Esophagus squamous epithelium (tissue), 5 donors: ENCODE data around the gene AKR1E2. TPM values are rescaled to one million over a fixed set of nuclear protein-coding genes. Genes with fewer than 3 reads are reported as not detected.
A peak's percentile ranks its signal among the peaks of the same experiment; 100 is the strongest.

Experiments
- DNase-seq: peaks from one replicate; lab custom pipeline; 2025; lab: John Stamatoyannopoulos, UW
- H3K27ac ChIP-seq, 4 donors: fragments of 200-600 bp; sonication (generic); one replicate each; pipeline ENCODE4 v1.5.1; 2016 to 2019; ENCODE audit warnings: mild to moderate bottlenecking in 1 of 4
- H3K27me3 ChIP-seq, 4 donors: fragments of 200-600 bp; sonication (generic); 1 replicate in 3 of 4; 2 replicates in 1 of 4; pipeline versions ENCODE4 v1.5.1 to v1.6.0; 2017 to 2021; ENCODE audit warnings: antibody characterized with exemption in 1 of 4
- H3K36me3 ChIP-seq, 3 donors: fragments of 200-600 bp; sonication (generic); one replicate each; pipeline ENCODE4 v1.5.1; 2016 to 2019
- H3K4me1 ChIP-seq, 3 donors: fragments of 200-600 bp; sonication (generic); one replicate each; pipeline ENCODE4 v1.5.1; 2017 to 2019
- H3K4me3 ChIP-seq, 4 donors: fragments of 200-600 bp; sonication (generic); 1 replicate in 3 of 4; 2 replicates in 1 of 4; pipeline ENCODE4 v1.5.1; 2016 to 2019; ENCODE audit warnings: mild to moderate bottlenecking in 2 of 4, moderate library complexity in 1 of 4
- H3K9me3 ChIP-seq, 3 donors: fragments of 200-600 bp; sonication (generic); one replicate each; pipeline ENCODE4 v1.5.1; 2016 to 2019
- POLR2A ChIP-seq, 4 donors: fragments of 450-650 bp; IDR thresholded peaks; one replicate each; pipeline ENCODE4 v1.6.1; 2017; ENCODE audit warnings: antibody characterized with exemption in 4 of 4, mild to moderate bottlenecking in 4 of 4, moderate library complexity in 3 of 4
- WGBS, 2 donors: methylation state at CpG; one replicate each; pipeline ENCODE4 v1.1.5; 2018; 5-methylcytosine and 5-hydroxymethylcytosine counted together
- intact Hi-C: fragments of 100-400 bp; cut with DNase I; formaldehyde crosslinking; loops from one replicate; pipeline ENCODE4 v1.15.0; 2022
- total RNA-seq, 4 donors: library from RNA; depleted of rRNA; stranded (reverse); fragments of >200 nt; gene quantifications; one replicate each; pipeline ENCODE4 v1.1.0, GENCODE V29; 2016
- TF ChIP-seq, protein P1 (sequence below), 6 experiments: fragments of 450-650 bp in 4 of 6; fragments of 200-600 bp in 2 of 6; sonication (generic) in 2 of 6; IDR thresholded peaks; one replicate each; pipeline ENCODE4 v1.5.1; 2016 to 2019; ENCODE audit warnings: antibody characterized with exemption in 6 of 6, mild to moderate bottlenecking in 4 of 6, moderate library complexity in 4 of 6
- donor health status: DM: yes; HTN: yes; CAD: no.

The AKR1E2 gene
- total RNA-seq, 4 donors from 2014 or later, result 1.7 to 23.1 (median 2.8) TPM; not detected in 1

DNA sequence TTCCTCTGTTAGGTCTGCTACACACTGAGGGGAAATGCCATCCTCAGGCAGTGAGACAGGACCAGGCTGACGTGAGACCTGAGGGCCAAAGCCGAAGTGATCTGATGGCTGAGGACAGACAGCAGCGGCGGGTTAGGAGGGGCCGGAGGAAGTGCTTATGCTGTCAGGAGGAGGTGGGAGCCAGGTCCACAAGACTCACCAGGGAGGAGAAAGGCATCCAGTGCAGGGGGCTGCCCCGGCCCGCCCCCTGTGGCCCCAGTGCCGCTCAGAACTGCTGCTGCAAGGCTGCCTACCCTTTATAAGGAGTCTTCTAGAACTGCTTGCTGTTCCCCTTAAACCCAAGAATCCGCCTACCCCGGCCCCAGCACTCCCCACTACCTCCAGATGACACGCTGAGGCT, 19.8 kb downstream of the AKR1E2 start:
- Histone ChIP-seq H3K9me3 (no peaks in the 10 kb centered on the region), H3K27me3 (no peaks in the 10 kb centered on the region), H3K27ac (no peak overlapping the region), H3K36me3 (peaks cover 0 to 34% (median 0%) of the 10 kb centered on the region in 3 donors), H3K4me3 (no peak overlapping the region), H3K4me1 (peaks cover 3 to 38% (median 22%) of the 10 kb centered on the region in 3 donors)
- no peak for TF ChIP-seq POLR2A (IDR thresholded peaks at IDR 0.05)
- TF ChIP-seq, protein P1, sequence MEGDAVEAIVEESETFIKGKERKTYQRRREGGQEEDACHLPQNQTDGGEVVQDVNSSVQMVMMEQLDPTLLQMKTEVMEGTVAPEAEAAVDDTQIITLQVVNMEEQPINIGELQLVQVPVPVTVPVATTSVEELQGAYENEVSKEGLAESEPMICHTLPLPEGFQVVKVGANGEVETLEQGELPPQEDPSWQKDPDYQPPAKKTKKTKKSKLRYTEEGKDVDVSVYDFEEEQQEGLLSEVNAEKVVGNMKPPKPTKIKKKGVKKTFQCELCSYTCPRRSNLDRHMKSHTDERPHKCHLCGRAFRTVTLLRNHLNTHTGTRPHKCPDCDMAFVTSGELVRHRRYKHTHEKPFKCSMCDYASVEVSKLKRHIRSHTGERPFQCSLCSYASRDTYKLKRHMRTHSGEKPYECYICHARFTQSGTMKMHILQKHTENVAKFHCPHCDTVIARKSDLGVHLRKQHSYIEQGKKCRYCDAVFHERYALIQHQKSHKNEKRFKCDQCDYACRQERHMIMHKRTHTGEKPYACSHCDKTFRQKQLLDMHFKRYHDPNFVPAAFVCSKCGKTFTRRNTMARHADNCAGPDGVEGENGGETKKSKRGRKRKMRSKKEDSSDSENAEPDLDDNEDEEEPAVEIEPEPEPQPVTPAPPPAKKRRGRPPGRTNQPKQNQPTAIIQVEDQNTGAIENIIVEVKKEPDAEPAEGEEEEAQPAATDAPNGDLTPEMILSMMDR (IDR thresholded peaks at IDR 0.05), result no peak
- intact Hi-C loops, result loop anchor here (10.0 kb wide), 1 partner anchor 589 kb away; no protein-coding TSS in a partner anchor
- 96 to 100% methylated on average over 3 to 5 of the region's 11 CpGs for WGBS, 2 donors
- DNase-seq, result no peak

DNA sequence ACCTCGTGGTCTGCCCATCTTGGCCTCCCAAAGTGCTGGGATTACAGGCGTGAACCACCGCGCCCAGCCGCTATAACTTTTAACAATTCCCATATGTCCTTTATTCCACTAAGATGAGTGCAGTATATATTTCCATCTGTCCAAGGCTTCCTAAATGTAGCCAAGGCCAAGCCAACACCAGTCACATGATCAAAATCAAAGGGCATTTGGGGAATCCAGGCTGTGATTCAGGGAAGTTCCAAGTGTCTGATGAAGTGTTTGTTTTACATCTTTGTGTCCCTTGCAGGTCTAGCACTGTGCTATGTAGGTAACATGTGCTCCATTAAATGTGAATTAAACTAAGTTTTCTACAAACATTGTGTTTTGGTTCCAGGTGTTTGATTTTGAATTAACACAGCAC, 20.8 kb downstream of the AKR1E2 start:
- Histone ChIP-seq H3K4me1 (peaks cover 5 to 46% (median 24%) of the 10 kb centered on the region in 3 donors), H3K9me3 (no peaks in the 10 kb centered on the region), H3K36me3 (peaks cover 0 to 30% (median 0%) of the 10 kb centered on the region in 3 donors), H3K4me3 (no peak overlapping the region), H3K27me3 (no peaks in the 10 kb centered on the region), H3K27ac (no peak overlapping the region)
- intact Hi-C loops, result loop anchor here (10.0 kb wide), 1 partner anchor 588 kb away; no protein-coding TSS in a partner anchor
- no peak for DNase-seq
- WGBS, 2 donors, result 76 to 100% methylated on average over 5 of the region's 5 CpGs
- TF ChIP-seq POLR2A (IDR thresholded peaks at IDR 0.05), result no peak
- TF ChIP-seq, protein P1 (IDR thresholded peaks at IDR 0.05), result no peak

DNA sequence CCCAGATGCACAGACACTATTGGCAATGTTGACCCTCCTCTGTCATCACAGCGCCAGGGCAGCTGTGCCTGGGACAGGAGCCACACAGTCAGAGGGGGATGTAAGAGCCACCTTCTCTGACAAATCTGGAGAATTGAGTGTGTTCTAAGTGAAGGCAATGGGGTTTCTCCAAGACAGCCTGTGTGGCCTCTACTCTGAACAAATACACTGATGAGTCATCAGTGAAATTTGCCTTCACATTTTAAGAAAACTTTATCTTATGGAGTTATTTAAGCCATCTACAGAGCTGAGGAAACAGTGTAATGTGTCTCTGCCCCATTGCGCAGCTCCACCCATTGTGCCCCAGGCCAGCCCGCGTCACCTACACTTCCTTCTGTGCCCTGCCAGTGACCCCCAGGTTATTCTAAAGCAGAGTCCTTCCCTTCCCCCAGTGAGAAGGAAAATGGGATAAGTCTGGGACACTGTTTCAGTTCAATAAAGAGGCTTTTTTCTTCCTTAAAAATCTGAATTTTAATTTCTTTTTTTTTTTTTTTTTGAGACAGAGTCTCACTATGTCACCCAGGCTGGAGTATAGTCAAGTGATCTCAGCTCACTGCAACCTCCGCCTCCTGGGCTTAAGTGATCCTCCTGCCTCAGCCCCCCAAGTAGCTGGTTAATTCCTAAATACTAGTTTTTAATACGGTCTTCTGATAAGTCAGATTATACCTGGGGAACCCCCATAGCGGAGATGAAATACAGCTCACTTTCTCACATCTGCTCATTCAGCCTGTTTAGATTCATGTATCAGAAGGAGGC, 21.8 kb downstream of the AKR1E2 start:
- peaks cover 9 to 56% (median 26%) of the 10 kb centered on the region in 3 donors for H3K4me1 ChIP-seq
- no peak for DNase-seq
- 56 to 64% methylated on average over 7 of the region's 7 CpGs for WGBS, 2 donors
- intact Hi-C loops, result loop anchor here (10.0 kb wide), 1 partner anchor 587 kb away; no protein-coding TSS in a partner anchor
- H3K4me3 ChIP-seq, result no peak overlapping the region
- peak overlapping the region; percentile 29 to 75 (median 60) for H3K27ac ChIP-seq
- TF ChIP-seq POLR2A (IDR thresholded peaks at IDR 0.05), result no peak
- TF ChIP-seq, protein P1 (IDR thresholded peaks at IDR 0.05), result peak in 1 of 6 experiments; percentile 5
- H3K27me3 ChIP-seq, result no peaks in the 10 kb centered on the region
- no peaks in the 10 kb centered on the region for H3K9me3 ChIP-seq
- peaks cover 0 to 25% (median 0%) of the 10 kb centered on the region in 3 donors for H3K36me3 ChIP-seq

DNA sequence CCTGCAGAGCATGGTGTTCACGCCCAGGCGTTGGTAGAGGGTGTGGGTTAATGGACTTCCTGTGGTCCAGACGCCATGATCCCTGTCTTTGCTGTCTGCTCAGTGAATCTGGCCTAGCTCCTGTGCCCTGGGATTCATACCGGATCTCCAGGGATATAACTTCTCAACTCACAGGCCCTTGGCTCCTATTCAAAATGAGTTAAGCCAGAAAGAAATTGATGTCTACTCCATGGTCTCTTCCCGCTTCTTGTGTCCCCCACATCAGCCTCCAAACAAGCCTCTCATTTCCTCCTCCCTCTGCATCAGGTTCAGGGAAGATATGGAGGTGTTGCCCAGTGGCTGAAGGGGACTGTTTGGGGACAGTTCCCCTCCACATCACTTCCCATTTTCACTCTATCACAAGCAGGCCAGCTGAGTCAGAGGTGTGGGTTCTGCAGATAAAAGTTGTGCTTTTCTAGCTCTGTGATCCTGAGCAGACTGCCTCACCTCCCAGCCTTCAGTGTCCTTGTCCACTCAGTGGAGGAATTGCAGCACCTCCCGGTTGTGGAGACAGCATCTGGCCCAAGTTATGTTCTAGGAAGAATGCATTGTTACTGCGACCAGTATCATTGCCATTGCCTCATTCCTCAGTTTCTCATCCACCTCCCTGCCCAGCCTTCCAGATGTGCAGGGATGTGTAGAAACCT, 22.5 kb downstream of the AKR1E2 start:
- peaks cover 9 to 58% (median 26%) of the 10 kb centered on the region in 3 donors for H3K4me1 ChIP-seq
- TF ChIP-seq, protein P1 (IDR thresholded peaks at IDR 0.05), result no peak
- no peak for TF ChIP-seq POLR2A (IDR thresholded peaks at IDR 0.05)
- intact Hi-C loops, result loop anchor here (10.0 kb wide), 1 partner anchor 586 kb away; no protein-coding TSS in a partner anchor
- no peak overlapping the region for H3K4me3 ChIP-seq
- H3K36me3 ChIP-seq, result peaks cover 0 to 18% (median 0%) of the 10 kb centered on the region in 3 donors
- DNase-seq, result no peak
- peak overlapping the region; percentile 26 to 61 (median 48) for H3K27ac ChIP-seq
- no peaks in the 10 kb centered on the region for H3K9me3 ChIP-seq
- WGBS, 2 donors, result 66 to 77% methylated on average over 6 to 7 of the region's 7 CpGs
- no peaks in the 10 kb centered on the region for H3K27me3 ChIP-seq
